Vagina (tissue), 2 donors: Measurements from ENCODE around the gene TBC1D14. TPM values are rescaled to one million over a fixed set of nuclear protein-coding genes. Genes with fewer than 3 reads are reported as not detected.
A peak's percentile ranks its signal among the peaks of the same experiment; 100 is the strongest.

ENCODE experiments used
- DNase-seq, 2 donors: peaks; one replicate each; pipeline ENCODE4 v3.0.0-alpha.2; 2017; ENCODE audit errors: extremely low spot score in 2 of 2
- H3K27ac ChIP-seq: fragments of 200-600 bp; sonication (generic); one replicate; pipeline ENCODE4 v1.5.1; 2019
- H3K27me3 ChIP-seq: fragments of 200-600 bp; sonication (generic); one replicate; pipeline ENCODE4 v1.5.1; 2019
- H3K36me3 ChIP-seq, 2 donors: fragments of 200-600 bp; sonication (generic); one replicate each; pipeline ENCODE4 v1.5.1; 2017 to 2019
- H3K4me1 ChIP-seq: fragments of 200-600 bp; sonication (generic); one replicate; pipeline ENCODE4 v1.5.1; 2019
- H3K4me3 ChIP-seq, 2 donors: fragments of 200-600 bp; sonication (generic); 1 replicate in 1 of 2; 2 replicates in 1 of 2; pipeline ENCODE4 v1.5.1; 2016 to 2019
- H3K9me3 ChIP-seq: fragments of 200-600 bp; sonication (generic); one replicate; pipeline ENCODE4 v1.5.1; 2019
- CTCF ChIP-seq, 3 experiments: fragments of 450-650 bp in 2 of 3; fragments of 200-600 bp in 1 of 3; sonication (generic) in 1 of 3; IDR thresholded peaks; one replicate each; pipeline ENCODE4 v1.5.1; 2017 to 2019; ENCODE audit warnings: antibody characterized with exemption in 3 of 3, mild to moderate bottlenecking in 2 of 3, moderate library complexity in 2 of 3
- POLR2A ChIP-seq, 2 donors: fragments of 450-650 bp; IDR thresholded peaks; one replicate each; pipeline ENCODE4 v1.6.1; 2017; ENCODE audit warnings: antibody characterized with exemption in 2 of 2, mild to moderate bottlenecking in 2 of 2, moderate library complexity in 2 of 2
- POLR2AphosphoS5 ChIP-seq, 2 donors: sonication (generic); formaldehyde crosslinking; IDR thresholded peaks; one replicate each; pipeline ENCODE4 v1.9.0; 2017; ENCODE audit warnings: antibody characterized with exemption in 2 of 2, mild to moderate bottlenecking in 2 of 2, low read depth in 1 of 2; ENCODE audit not compliant: insufficient read depth in 1 of 2
- intact Hi-C: fragments of 100-400 bp; cut with DNase I; formaldehyde crosslinking; loops from one replicate; pipeline ENCODE4 v1.15.1; 2023
- total RNA-seq: library from RNA; depleted of rRNA; stranded (reverse); fragments of >200 nt; gene quantifications from one replicate; pipeline ENCODE4 v1.2.3, GENCODE V29; 2016

Gene TBC1D14
- total RNA-seq, 1 donor from 2014 or later = 35.4 TPM

- DNase-seq = no peak
- Histone ChIP-seq H3K4me3 (no peak overlapping the region), H3K27me3 (no peaks in the 10 kb centered on the region), H3K27ac (no peak overlapping the region), H3K9me3 (no peaks in the 10 kb centered on the region), H3K4me1 (peaks cover 38% of the 10 kb centered on the region), H3K36me3 (peaks cover 0 to 62% of the 10 kb centered on the region in 2 donors)
- intact Hi-C loops = no loop called here
- TF ChIP-seq POLR2A (IDR thresholded peaks at IDR 0.05) = no peak
- TF ChIP-seq POLR2AphosphoS5 (IDR thresholded peaks at IDR 0.05; ENCODE audit: insufficient read depth in 1 of 2, low read depth in 1 of 2) = no peak
- TF ChIP-seq CTCF (IDR thresholded peaks at IDR 0.05) = no peak
These were observed 91.0 kb downstream of the TBC1D14 start for GRCh38 chr4:7000421-7001176.

- Histone ChIP-seq H3K9me3 (no peaks in the 10 kb centered on the region), H3K4me3 (no peak overlapping the region), H3K27me3 (no peaks in the 10 kb centered on the region), H3K27ac (no peak overlapping the region), H3K36me3 (peaks cover 0 to 56% of the 10 kb centered on the region in 2 donors), H3K4me1 (peaks cover 38% of the 10 kb centered on the region)
- intact Hi-C loops = no loop called here
- TF ChIP-seq CTCF (IDR thresholded peaks at IDR 0.05) (no peak), POLR2A (IDR thresholded peaks at IDR 0.05) (no peak), POLR2AphosphoS5 (IDR thresholded peaks at IDR 0.05; ENCODE audit: insufficient read depth in 1 of 2, low read depth in 1 of 2) (no peak)
- no peak for DNase-seq
These were observed 91.6 kb downstream of the TBC1D14 start for GRCh38 chr4:7001271-7001670.

- Histone ChIP-seq H3K27ac (no peak overlapping the region), H3K4me1 (peaks cover 43% of the 10 kb centered on the region), H3K9me3 (no peaks in the 10 kb centered on the region), H3K27me3 (no peaks in the 10 kb centered on the region), H3K4me3 (no peak overlapping the region), H3K36me3 (peaks cover 0 to 45% of the 10 kb centered on the region in 2 donors)
- DNase-seq = no peak
- TF ChIP-seq CTCF (IDR thresholded peaks at IDR 0.05) (no peak), POLR2AphosphoS5 (IDR thresholded peaks at IDR 0.05; ENCODE audit: insufficient read depth in 1 of 2, low read depth in 1 of 2) (no peak), POLR2A (IDR thresholded peaks at IDR 0.05) (no peak)
- intact Hi-C loops = no loop called here
These were observed 92.7 kb downstream of the TBC1D14 start for GRCh38 chr4:7002336-7002735.

- no peak for DNase-seq
- Histone ChIP-seq H3K4me1 (peaks cover 47% of the 10 kb centered on the region), H3K4me3 (no peak overlapping the region), H3K27me3 (no peaks in the 10 kb centered on the region), H3K27ac (no peak overlapping the region), H3K36me3 (peaks cover 0 to 53% of the 10 kb centered on the region in 2 donors), H3K9me3 (no peaks in the 10 kb centered on the region)
- TF ChIP-seq POLR2A (IDR thresholded peaks at IDR 0.05) = no peak
- TF ChIP-seq POLR2AphosphoS5 (IDR thresholded peaks at IDR 0.05; ENCODE audit: insufficient read depth in 1 of 2, low read depth in 1 of 2) = no peak
- TF ChIP-seq CTCF (IDR thresholded peaks at IDR 0.05) = no peak
- intact Hi-C loops = no loop called here
These were observed 93.7 kb downstream of the TBC1D14 start for GRCh38 chr4:7003176-7003878.

GRCh38 chr4:7003879-7004240 lies 94.2 kb downstream of the TBC1D14 start:
- no peaks in the 10 kb centered on the region for H3K27me3 ChIP-seq
- peaks cover 47% of the 10 kb centered on the region for H3K4me1 ChIP-seq
- H3K27ac ChIP-seq = peak overlapping the region; percentile 9
- DNase-seq = no peak
- peaks cover 0 to 56% of the 10 kb centered on the region in 2 donors for H3K36me3 ChIP-seq
- intact Hi-C loops = no loop called here
- no peak for TF ChIP-seq CTCF (IDR thresholded peaks at IDR 0.05)
- no peak for TF ChIP-seq POLR2A (IDR thresholded peaks at IDR 0.05)
- no peak for TF ChIP-seq POLR2AphosphoS5 (IDR thresholded peaks at IDR 0.05; ENCODE audit: insufficient read depth in 1 of 2, low read depth in 1 of 2)
- no peaks in the 10 kb centered on the region for H3K9me3 ChIP-seq
- H3K4me3 ChIP-seq = no peak overlapping the region
